ENCODE results near the gene EYA2.

DNA sequence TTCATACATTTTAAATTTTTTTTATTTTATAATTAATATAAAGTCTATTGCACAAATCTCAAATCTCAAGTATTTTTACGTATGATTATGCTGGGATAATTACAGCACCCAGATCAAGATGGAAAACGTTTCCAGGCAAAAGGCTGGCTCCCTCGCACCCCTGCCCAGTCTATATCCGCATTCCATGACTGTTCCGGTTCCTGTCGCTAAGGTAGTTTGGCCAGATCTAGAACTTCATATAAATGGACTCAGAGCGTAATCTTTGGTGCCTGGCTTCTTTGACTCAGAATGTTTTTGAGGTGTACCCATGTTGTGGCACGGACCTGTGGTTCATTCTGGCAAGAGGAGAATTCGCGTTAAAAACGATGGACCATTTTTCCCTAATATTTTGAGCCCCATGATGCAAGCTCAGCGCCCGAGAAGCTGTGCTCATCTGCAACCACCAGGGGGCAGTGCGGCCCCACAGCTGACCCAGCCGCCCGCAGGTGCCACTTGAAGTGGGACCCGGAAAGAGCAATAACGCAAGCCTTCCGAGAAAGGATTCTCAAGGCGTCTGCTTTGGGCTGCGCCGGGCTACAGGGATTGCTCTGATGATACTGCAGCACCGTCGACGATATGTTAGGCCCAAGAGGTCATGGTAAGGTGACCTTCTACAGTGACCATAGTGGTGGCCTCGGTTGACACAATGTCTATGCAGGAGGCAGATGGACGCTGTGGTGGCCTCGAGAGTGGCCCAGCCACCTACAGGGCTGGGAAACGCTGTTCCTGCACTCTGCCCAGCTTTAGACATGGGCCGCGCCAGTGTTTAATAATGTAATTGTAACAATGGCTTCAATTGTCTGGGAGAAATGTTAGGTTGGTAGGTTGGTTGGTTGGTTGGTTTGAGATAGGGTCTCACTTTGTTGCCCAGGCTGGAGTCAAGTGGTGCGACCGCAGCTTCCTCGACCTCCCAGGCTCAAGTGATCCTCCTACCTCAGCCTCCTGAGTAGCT, 301.7 kb downstream of the EYA2 start:
- TF ChIP-seq, protein P1, sequence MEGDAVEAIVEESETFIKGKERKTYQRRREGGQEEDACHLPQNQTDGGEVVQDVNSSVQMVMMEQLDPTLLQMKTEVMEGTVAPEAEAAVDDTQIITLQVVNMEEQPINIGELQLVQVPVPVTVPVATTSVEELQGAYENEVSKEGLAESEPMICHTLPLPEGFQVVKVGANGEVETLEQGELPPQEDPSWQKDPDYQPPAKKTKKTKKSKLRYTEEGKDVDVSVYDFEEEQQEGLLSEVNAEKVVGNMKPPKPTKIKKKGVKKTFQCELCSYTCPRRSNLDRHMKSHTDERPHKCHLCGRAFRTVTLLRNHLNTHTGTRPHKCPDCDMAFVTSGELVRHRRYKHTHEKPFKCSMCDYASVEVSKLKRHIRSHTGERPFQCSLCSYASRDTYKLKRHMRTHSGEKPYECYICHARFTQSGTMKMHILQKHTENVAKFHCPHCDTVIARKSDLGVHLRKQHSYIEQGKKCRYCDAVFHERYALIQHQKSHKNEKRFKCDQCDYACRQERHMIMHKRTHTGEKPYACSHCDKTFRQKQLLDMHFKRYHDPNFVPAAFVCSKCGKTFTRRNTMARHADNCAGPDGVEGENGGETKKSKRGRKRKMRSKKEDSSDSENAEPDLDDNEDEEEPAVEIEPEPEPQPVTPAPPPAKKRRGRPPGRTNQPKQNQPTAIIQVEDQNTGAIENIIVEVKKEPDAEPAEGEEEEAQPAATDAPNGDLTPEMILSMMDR (IDR thresholded peaks at IDR 0.05), result peak; percentile 87 to 99 (median 95)
- no peak for TF ChIP-seq POLR2A (IDR thresholded peaks at IDR 0.05)
